WI38 (cell line): ENCODE results near the gene ATP6V0E2.

Experiments
- H3K4me3 ChIP-seq: 2 replicates; pipeline ENCODE4 v1.5.1; 2011; ENCODE audit warnings: low read depth, mild to moderate bottlenecking, control low read depth, low read length
- CTCF ChIP-seq: IDR thresholded peaks from 2 replicates; pipeline ENCODE4 v1.5.1; 2012; ENCODE audit warnings: low read depth, mild to moderate bottlenecking, control low read depth, low read length

ATP6V0E2 gene

GRCh38 chr7:149866139-149866778 lies 7.5 kb upstream of the ATP6V0E2 start:
- H3K4me3 ChIP-seq = no peak overlapping the region
- TF ChIP-seq CTCF = no peak

- TF ChIP-seq CTCF = no peak
- H3K4me3 ChIP-seq = no peak overlapping the region
These were observed 6.9 kb upstream of the ATP6V0E2 start for GRCh38 chr7:149866779-149867447.

- no peak overlapping the region for H3K4me3 ChIP-seq
- no peak for TF ChIP-seq CTCF
These were observed 5.8 kb upstream of the ATP6V0E2 start for GRCh38 chr7:149867762-149868622.

- no peak for TF ChIP-seq CTCF
- no peak overlapping the region for H3K4me3 ChIP-seq
These were observed 5.0 kb upstream of the ATP6V0E2 start for GRCh38 chr7:149868623-149869290.

GRCh38 chr7:149869291-149869650 lies 4.5 kb upstream of the ATP6V0E2 start:
- no peak for TF ChIP-seq CTCF
- no peak overlapping the region for H3K4me3 ChIP-seq

GRCh38 chr7:149869867-149870266 lies 3.9 kb upstream of the ATP6V0E2 start:
- no peak for TF ChIP-seq CTCF
- no peak overlapping the region for H3K4me3 ChIP-seq
